ENCODE data around the gene SLFN12L. TPM values are rescaled to one million over a fixed set of nuclear protein-coding genes. Genes with fewer than 3 reads are reported as not detected.

SLFN12L gene
- total and polyA plus RNA-seq, 2 experiments from 2014 or later: not detected

GRCh38 chr17:35543856-35544255 lies 6.4 kb upstream of the SLFN12L start:
- TF ChIP-seq, protein P1, sequence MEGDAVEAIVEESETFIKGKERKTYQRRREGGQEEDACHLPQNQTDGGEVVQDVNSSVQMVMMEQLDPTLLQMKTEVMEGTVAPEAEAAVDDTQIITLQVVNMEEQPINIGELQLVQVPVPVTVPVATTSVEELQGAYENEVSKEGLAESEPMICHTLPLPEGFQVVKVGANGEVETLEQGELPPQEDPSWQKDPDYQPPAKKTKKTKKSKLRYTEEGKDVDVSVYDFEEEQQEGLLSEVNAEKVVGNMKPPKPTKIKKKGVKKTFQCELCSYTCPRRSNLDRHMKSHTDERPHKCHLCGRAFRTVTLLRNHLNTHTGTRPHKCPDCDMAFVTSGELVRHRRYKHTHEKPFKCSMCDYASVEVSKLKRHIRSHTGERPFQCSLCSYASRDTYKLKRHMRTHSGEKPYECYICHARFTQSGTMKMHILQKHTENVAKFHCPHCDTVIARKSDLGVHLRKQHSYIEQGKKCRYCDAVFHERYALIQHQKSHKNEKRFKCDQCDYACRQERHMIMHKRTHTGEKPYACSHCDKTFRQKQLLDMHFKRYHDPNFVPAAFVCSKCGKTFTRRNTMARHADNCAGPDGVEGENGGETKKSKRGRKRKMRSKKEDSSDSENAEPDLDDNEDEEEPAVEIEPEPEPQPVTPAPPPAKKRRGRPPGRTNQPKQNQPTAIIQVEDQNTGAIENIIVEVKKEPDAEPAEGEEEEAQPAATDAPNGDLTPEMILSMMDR (IDR thresholded peaks at IDR 0.05; ENCODE audit: low read depth, low read length): no peak
- H3K9me3 ChIP-seq (ENCODE audit: low read depth): no peaks in the 10 kb centered on the region
- H3K27me3 ChIP-seq: peaks cover 69% of the 10 kb centered on the region
- no peaks in the 10 kb centered on the region for H3K36me3 ChIP-seq
- no peak overlapping the region for H3K4me3 ChIP-seq
- DNase-seq (ENCODE audit: low read depth in 1 of 2, low spot score in 1 of 2): no peak
- no peaks in the 10 kb centered on the region for H3K4me1 ChIP-seq (ENCODE audit: low read depth)
- no peak overlapping the region for H3K27ac ChIP-seq

GRCh38 chr17:35542990-35543389 lies 5.5 kb upstream of the SLFN12L start:
- Histone ChIP-seq H3K4me3 (no peak overlapping the region), H3K9me3 (ENCODE audit: low read depth) (no peaks in the 10 kb centered on the region), H3K4me1 (ENCODE audit: low read depth) (no peaks in the 10 kb centered on the region), H3K27ac (no peak overlapping the region), H3K36me3 (no peaks in the 10 kb centered on the region), H3K27me3 (peaks cover 61% of the 10 kb centered on the region)
- TF ChIP-seq, protein P1 (IDR thresholded peaks at IDR 0.05; ENCODE audit: low read depth, low read length): no peak
- DNase-seq (ENCODE audit: low read depth in 1 of 2, low spot score in 1 of 2): no peak

- Histone ChIP-seq H3K4me1 (ENCODE audit: low read depth) (no peaks in the 10 kb centered on the region), H3K9me3 (ENCODE audit: low read depth) (no peaks in the 10 kb centered on the region), H3K4me3 (no peak overlapping the region), H3K27me3 (peaks cover 48% of the 10 kb centered on the region), H3K27ac (no peak overlapping the region), H3K36me3 (no peaks in the 10 kb centered on the region)
- no peak for DNase-seq (ENCODE audit: low read depth in 1 of 2, low spot score in 1 of 2)
- TF ChIP-seq, protein P1 (IDR thresholded peaks at IDR 0.05; ENCODE audit: low read depth, low read length): no peak
These were observed 4.0 kb upstream of the SLFN12L start for GRCh38 chr17:35541434-35541833.

GRCh38 chr17:35540589-35541404 lies 3.3 kb upstream of the SLFN12L start:
- Histone ChIP-seq H3K4me3 (no peak overlapping the region), H3K27ac (no peak overlapping the region), H3K27me3 (peaks cover 42% of the 10 kb centered on the region), H3K9me3 (ENCODE audit: low read depth) (no peaks in the 10 kb centered on the region), H3K36me3 (no peaks in the 10 kb centered on the region), H3K4me1 (ENCODE audit: low read depth) (no peaks in the 10 kb centered on the region)
- TF ChIP-seq, protein P1 (IDR thresholded peaks at IDR 0.05; ENCODE audit: low read depth, low read length): no peak
- peak in 1 of 2 donors; percentile 52 for DNase-seq (ENCODE audit: low read depth in 1 of 2, low spot score in 1 of 2)

GRCh38 chr17:35539659-35540026 lies 2.2 kb upstream of the SLFN12L start:
- TF ChIP-seq, protein P1 (IDR thresholded peaks at IDR 0.05; ENCODE audit: low read depth, low read length): no peak
- DNase-seq (ENCODE audit: low read depth in 1 of 2, low spot score in 1 of 2): no peak
- Histone ChIP-seq H3K4me3 (no peak overlapping the region), H3K27me3 (peaks cover 30% of the 10 kb centered on the region), H3K27ac (no peak overlapping the region), H3K4me1 (ENCODE audit: low read depth) (no peaks in the 10 kb centered on the region), H3K9me3 (ENCODE audit: low read depth) (no peaks in the 10 kb centered on the region), H3K36me3 (no peaks in the 10 kb centered on the region)

Data from cardiac muscle cell (in vitro differentiated cells and primary cell).